Peyer's patch (tissue), 4 donors: ENCODE data around the gene TBC1D13. TPM values are rescaled to one million over a fixed set of nuclear protein-coding genes. Genes with fewer than 3 reads are reported as not detected.
"Not testable (repeated sequence)": the region's sequence is repeated elsewhere in the genome, so short reads cannot be mapped to it uniquely, and the experiment has no call there.

Experiments used
- DNase-seq, 3 donors: peaks; one replicate each; pipeline ENCODE4 v3.0.0-alpha.2; 2017 to 2019
- H3K27ac ChIP-seq, 4 donors: fragments of 200-600 bp; sonication (generic); one replicate each; pipeline ENCODE4 v1.5.1; 2016 to 2019
- H3K27me3 ChIP-seq, 2 donors: fragments of 200-600 bp; sonication (generic); one replicate each; pipeline ENCODE4 v1.5.1; 2019
- H3K36me3 ChIP-seq, 3 donors: fragments of 200-600 bp; sonication (generic); one replicate each; pipeline ENCODE4 v1.5.1; 2016 to 2019
- H3K4me1 ChIP-seq, 4 donors: fragments of 200-600 bp; sonication (generic); one replicate each; pipeline ENCODE4 v1.5.1; 2016 to 2019
- H3K4me3 ChIP-seq, 4 donors: fragments of 200-600 bp; sonication (generic); 1 replicate in 3 of 4; 2 replicates in 1 of 4; pipeline ENCODE4 v1.5.1; 2016 to 2019; ENCODE audit warnings: mild to moderate bottlenecking in 1 of 4
- H3K9me3 ChIP-seq, 4 donors: fragments of 200-600 bp; sonication (generic); one replicate each; pipeline ENCODE4 v1.5.1; 2016 to 2019; ENCODE audit warnings: mild to moderate bottlenecking in 1 of 4
- CTCF ChIP-seq, 6 experiments: fragments of 450-650 bp in 4 of 6; fragments of 200-600 bp in 2 of 6; sonication (generic) in 1 of 6; IDR thresholded peaks; one replicate each; pipeline ENCODE4 v1.5.1; 2017 to 2019; ENCODE audit warnings: antibody characterized with exemption in 6 of 6, mild to moderate bottlenecking in 3 of 6, moderate library complexity in 1 of 6
- POLR2A ChIP-seq, 2 donors: fragments of 450-650 bp; IDR thresholded peaks; one replicate each; pipeline ENCODE4 v1.5.1; 2017; ENCODE audit warnings: antibody characterized with exemption in 2 of 2, mild to moderate bottlenecking in 2 of 2, moderate library complexity in 2 of 2
- total RNA-seq, 4 donors: library from RNA; depleted of rRNA; stranded (reverse); fragments of >200 nt; gene quantifications; one replicate each; pipeline ENCODE4 v1.1.0, GENCODE V29; 2016

The TBC1D13 gene
- total RNA-seq, 4 donors from 2014 or later = 26.8 to 48.7 (median 45.7) TPM

GRCh38 chr9:128792978-128793686 is 6.1 kb downstream of the TBC1D13 start:
- no peak for DNase-seq
- Histone ChIP-seq H3K4me1 (peaks cover 0 to 7% (median 2%) of the 10 kb centered on the region in 4 donors), H3K4me3 (no peak overlapping the region), H3K27me3 (no peaks in the 10 kb centered on the region), H3K27ac (no peak overlapping the region), H3K9me3 (no peaks in the 10 kb centered on the region), H3K36me3 (peaks cover 0 to 77% (median 0%) of the 10 kb centered on the region in 3 donors)
- TF ChIP-seq POLR2A (IDR thresholded peaks at IDR 0.05) (no peak), CTCF (IDR thresholded peaks at IDR 0.05) (no peak)

DNA sequence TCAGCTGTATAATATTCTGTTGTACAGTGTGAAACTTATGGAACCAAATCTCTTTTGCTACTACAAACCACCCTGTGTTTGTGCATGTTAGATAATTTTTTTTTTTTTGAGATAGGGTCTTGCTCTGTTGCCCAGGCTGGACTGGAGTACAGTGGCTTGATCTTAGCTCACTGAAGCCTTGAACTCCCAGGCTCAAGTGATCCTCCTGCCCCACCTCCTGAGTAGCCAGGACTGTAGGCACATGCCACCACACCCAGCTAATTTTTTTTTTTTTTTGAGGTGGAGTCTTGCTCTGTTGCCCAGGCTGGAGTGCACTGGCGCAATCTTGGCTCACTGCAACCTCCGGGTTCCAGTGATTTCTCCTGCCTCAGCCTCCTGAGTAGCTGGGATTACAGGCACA is 7.9 kb downstream of the TBC1D13 start:
- peaks cover 0 to 88% (median 0%) of the 10 kb centered on the region in 3 donors for H3K36me3 ChIP-seq
- H3K4me1 ChIP-seq, H3K27me3 ChIP-seq, H3K9me3 ChIP-seq, H3K4me3 ChIP-seq, H3K27ac ChIP-seq, DNase-seq: not testable (repeated sequence)

DNA sequence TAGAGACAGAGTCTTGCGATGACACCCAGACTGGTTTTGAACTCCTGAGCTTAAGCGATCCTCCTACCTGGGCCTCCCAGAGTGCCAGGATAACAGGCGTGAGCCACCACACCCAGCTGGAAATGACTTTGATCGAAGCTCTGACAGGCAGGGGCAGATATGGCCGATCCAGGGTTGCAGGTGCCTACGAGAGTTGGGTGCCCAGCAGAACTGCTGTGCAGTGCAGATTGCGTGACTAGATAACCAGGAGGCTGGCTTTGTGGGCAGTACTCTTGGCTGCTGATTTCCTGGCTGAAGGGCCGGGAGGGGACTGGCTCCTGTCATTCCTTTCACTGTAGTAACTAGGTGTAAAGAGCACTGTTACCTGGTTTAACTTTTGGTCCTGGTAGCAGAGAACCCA is 11.8 kb downstream of the TBC1D13 start:
- H3K9me3 ChIP-seq = no peaks in the 10 kb centered on the region
- TF ChIP-seq CTCF (IDR thresholded peaks at IDR 0.05) (no peak), POLR2A (IDR thresholded peaks at IDR 0.05) (no peak)
- H3K4me3 ChIP-seq = no peak overlapping the region
- peak in 1 of 3 donors; percentile 67 for DNase-seq
- peak overlapping the region in 1 of 4 donors; percentile 23 for H3K27ac ChIP-seq
- H3K27me3 ChIP-seq = no peaks in the 10 kb centered on the region
- H3K4me1 ChIP-seq = no peaks in the 10 kb centered on the region
- peaks cover 0 to 88% (median 0%) of the 10 kb centered on the region in 3 donors for H3K36me3 ChIP-seq

DNA sequence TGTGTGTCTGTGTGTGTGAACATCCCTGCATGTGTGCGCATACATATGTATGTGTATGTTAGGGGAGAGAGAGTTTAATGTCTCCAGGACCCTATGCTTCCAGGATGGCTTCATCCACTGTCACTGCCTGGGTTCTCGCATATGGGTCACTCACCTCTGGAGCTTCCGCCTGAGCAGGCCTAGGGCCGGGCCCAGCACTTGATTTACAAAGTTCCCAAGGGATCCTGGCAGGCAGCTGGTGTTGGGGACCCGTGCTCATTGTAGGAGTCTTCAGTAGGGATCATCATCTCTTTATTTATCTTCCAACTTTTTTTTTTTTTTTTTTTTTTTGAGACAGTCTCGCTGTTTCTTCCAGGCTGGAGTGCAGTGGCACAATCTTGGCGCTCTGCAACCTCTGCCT is 13.0 kb downstream of the TBC1D13 start:
- H3K27ac ChIP-seq = no peak overlapping the region
- H3K4me3 ChIP-seq = no peak overlapping the region
- H3K27me3 ChIP-seq = no peaks in the 10 kb centered on the region
- H3K4me1 ChIP-seq = no peaks in the 10 kb centered on the region
- H3K9me3 ChIP-seq = no peaks in the 10 kb centered on the region
- no peak for DNase-seq
- TF ChIP-seq POLR2A (IDR thresholded peaks at IDR 0.05) (no peak), CTCF (IDR thresholded peaks at IDR 0.05) (no peak)
- H3K36me3 ChIP-seq = peaks cover 0 to 90% (median 0%) of the 10 kb centered on the region in 3 donors

DNA sequence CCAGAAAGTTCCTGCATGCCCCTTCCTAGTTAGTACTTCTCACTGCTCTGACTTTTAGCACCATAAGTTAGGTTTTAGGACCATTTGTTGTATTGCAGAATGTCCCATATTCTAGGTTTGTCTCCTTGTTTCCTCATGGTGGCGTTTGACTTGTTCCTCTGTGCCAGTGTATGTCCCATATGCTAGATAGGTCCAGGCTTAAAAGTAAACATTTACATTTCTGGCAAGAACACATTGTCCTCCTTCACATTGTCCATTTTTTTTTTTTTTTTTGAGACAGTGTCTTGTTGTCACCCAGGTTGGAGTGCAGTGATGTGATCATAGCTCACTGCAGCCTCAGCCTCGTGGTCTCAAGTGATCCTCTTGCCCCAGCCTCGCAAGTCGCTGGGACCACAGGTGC is 15.4 kb downstream of the TBC1D13 start:
- Histone ChIP-seq H3K4me1 (no peaks in the 10 kb centered on the region), H3K27me3 (no peaks in the 10 kb centered on the region), H3K4me3 (no peak overlapping the region), H3K9me3 (no peaks in the 10 kb centered on the region), H3K27ac (no peak overlapping the region), H3K36me3 (peaks cover 0 to 95% (median 0%) of the 10 kb centered on the region in 3 donors)
- TF ChIP-seq POLR2A (IDR thresholded peaks at IDR 0.05) (no peak), CTCF (IDR thresholded peaks at IDR 0.05) (no peak)
- DNase-seq = no peak

DNA sequence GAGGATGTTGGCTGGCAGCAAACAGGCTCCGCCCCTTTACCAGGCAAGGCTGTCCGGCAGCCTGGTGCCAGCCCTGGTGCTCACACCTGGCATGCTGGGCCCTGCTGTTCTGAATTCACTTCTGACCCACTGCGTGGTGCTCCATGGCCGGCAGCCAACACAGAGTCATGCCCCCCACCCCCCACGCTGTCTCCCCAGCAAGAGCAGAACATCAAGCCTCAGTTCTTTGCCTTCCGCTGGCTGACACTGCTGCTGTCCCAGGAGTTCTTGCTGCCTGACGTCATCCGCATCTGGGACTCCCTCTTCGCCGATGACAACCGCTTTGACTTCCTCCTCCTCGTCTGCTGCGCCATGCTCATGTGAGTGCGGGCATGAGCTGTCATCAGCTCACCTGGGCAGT is 18.6 kb downstream of the TBC1D13 start:
- no peak for TF ChIP-seq CTCF (IDR thresholded peaks at IDR 0.05)
- TF ChIP-seq POLR2A (IDR thresholded peaks at IDR 0.05) = no peak
- no peaks in the 10 kb centered on the region for H3K9me3 ChIP-seq
- no peaks in the 10 kb centered on the region for H3K27me3 ChIP-seq
- no peaks in the 10 kb centered on the region for H3K4me1 ChIP-seq
- peaks cover 0 to 72% (median 0%) of the 10 kb centered on the region in 3 donors for H3K36me3 ChIP-seq
- no peak overlapping the region for H3K4me3 ChIP-seq
- no peak overlapping the region for H3K27ac ChIP-seq
- no peak for DNase-seq
